NCI-H146 (cell line): ENCODE results near the gene RRP12.

Experiments used
- DNase-seq: peaks from one replicate; lab custom pipeline; 2025; lab: John Stamatoyannopoulos, UW

RRP12 gene

GRCh38 chr10:97311111-97311626 is 90.0 kb downstream of the RRP12 start:
- no peak for DNase-seq

GRCh38 chr10:97307866-97308780 is 93.0 kb downstream of the RRP12 start:
- DNase-seq, result no peak

- DNase-seq, result no peak
These were observed 93.7 kb downstream of the RRP12 start for GRCh38 chr10:97307441-97307840.
